Measurements from ENCODE around the gene LRRC59. TPM values are rescaled to one million over a fixed set of nuclear protein-coding genes. Genes with fewer than 3 reads are reported as not detected.

The LRRC59 gene
- total and polyA plus RNA-seq, 2 of the 13 experiments (the other 11 are each of a cell fraction or from before 2014, with no cell fraction given): 87.3 to 222 TPM

DNA sequence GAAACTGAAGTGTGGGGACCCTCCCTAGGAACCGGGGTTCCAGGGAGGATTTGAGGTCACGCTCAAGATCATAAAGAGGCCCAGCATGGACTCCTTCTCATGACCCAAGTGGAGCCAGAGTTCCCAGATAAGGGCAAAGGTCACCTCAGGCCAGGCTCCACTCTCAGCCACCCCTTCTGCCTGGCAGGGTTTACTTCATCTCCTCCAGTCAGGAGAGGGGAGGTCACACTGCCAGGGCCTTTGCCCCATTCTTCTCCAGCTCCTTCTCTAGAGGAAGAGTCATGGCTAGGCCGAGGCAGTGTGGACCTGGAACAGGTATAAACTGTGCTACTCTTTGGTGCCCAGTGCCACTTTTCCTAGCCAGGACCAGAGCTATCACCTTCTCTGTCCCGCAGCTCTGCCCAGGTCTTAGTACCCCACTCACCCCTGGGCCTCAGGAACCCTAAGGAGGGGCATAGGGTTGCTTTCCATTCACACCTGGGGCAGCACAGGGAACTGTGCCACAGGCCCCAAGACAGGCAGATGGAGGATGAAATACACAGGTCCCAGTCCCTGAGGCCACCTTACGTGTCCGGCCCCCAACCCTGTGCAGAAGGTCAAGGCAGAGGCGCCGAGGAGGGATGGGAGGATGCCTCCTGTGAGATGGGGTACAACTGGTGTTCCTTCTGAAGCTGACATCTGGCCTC, 27.8 kb upstream of the LRRC59 start (continued):
- no peak for TF ChIP-seq ZNF543 (CRISPR knock-in tag; IDR thresholded peaks at IDR 0.05)
- no peak for TF ChIP-seq ASH2L (IDR thresholded peaks at IDR 0.05; ENCODE audit: insufficient read length, low read depth, low read length)
- TF ChIP-seq ZNF660 (CRISPR knock-in tag; IDR thresholded peaks at IDR 0.05; ENCODE audit: borderline replicate concordance, low read depth): no peak
- TF ChIP-seq HNF4A (CRISPR knock-in tag; IDR thresholded peaks at IDR 0.05): peak; percentile 38; the same call in 1 of the 2 replicates
- TF ChIP-seq ISL2 (CRISPR knock-in tag; IDR thresholded peaks at IDR 0.05): peak; percentile 42; the same call in 1 of the 2 replicates
- TF ChIP-seq HHEX (CRISPR knock-in tag; IDR thresholded peaks at IDR 0.05): no peak
- TF ChIP-seq ZNF816 (CRISPR knock-in tag; IDR thresholded peaks at IDR 0.05; ENCODE audit: borderline replicate concordance): no peak
- TF ChIP-seq, protein P1, sequence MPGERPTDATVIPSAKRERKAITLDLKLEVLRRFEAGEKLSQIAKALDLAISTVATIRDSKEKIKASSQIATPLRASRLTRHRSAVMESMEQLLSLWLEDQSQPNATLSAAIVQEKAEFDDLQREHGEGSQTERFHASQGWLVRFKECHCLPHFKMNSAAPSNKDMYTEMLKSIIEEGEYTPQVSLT (CRISPR knock-in tag; IDR thresholded peaks at IDR 0.05; ENCODE audit: borderline replicate concordance, low read depth): no peak
- TF ChIP-seq MAFG (CRISPR knock-in tag; IDR thresholded peaks at IDR 0.05): no peak
- no peak for TF ChIP-seq ZNF317 (CRISPR knock-in tag; IDR thresholded peaks at IDR 0.05)
- no peak for TF ChIP-seq EZH2 (conservative IDR thresholded peaks at IDR 0.05; ENCODE audit: low read depth, low read length)
- peak; percentile 24; the same call in 1 of the 2 replicates for TF ChIP-seq ZNF350 (CRISPR knock-in tag; IDR thresholded peaks at IDR 0.05; ENCODE audit: borderline replicate concordance, low read depth)
- TF ChIP-seq ZUFSP (CRISPR knock-in tag; IDR thresholded peaks at IDR 0.05; ENCODE audit: borderline replicate concordance): no peak
- TF ChIP-seq ELF4 (CRISPR knock-in tag; IDR thresholded peaks at IDR 0.05; ENCODE audit: borderline replicate concordance): no peak
- no peak for TF ChIP-seq IKZF4 (CRISPR knock-in tag; IDR thresholded peaks at IDR 0.05; ENCODE audit: borderline replicate concordance, low read depth, not compliant biosample characterization)
- peak; percentile 9 for TF ChIP-seq TAF15 (IDR thresholded peaks at IDR 0.05; ENCODE audit: low read depth, low read length, poor library complexity, severe bottlenecking)
- no peak for TF ChIP-seq ZNF747 (CRISPR knock-in tag; IDR thresholded peaks at IDR 0.05; ENCODE audit: borderline replicate concordance)
- no peak for TF ChIP-seq MED13 (CRISPR knock-in tag; IDR thresholded peaks at IDR 0.05)
- no peak for TF ChIP-seq DNMT1 (CRISPR knock-in tag; IDR thresholded peaks at IDR 0.05)
- no peak for TF ChIP-seq ZNF281 (CRISPR knock-in tag; IDR thresholded peaks at IDR 0.05; ENCODE audit: borderline replicate concordance)
- TF ChIP-seq CBX1 (IDR thresholded peaks at IDR 0.05; ENCODE audit: low read depth): peak; percentile 2
- TF ChIP-seq, protein P2, sequence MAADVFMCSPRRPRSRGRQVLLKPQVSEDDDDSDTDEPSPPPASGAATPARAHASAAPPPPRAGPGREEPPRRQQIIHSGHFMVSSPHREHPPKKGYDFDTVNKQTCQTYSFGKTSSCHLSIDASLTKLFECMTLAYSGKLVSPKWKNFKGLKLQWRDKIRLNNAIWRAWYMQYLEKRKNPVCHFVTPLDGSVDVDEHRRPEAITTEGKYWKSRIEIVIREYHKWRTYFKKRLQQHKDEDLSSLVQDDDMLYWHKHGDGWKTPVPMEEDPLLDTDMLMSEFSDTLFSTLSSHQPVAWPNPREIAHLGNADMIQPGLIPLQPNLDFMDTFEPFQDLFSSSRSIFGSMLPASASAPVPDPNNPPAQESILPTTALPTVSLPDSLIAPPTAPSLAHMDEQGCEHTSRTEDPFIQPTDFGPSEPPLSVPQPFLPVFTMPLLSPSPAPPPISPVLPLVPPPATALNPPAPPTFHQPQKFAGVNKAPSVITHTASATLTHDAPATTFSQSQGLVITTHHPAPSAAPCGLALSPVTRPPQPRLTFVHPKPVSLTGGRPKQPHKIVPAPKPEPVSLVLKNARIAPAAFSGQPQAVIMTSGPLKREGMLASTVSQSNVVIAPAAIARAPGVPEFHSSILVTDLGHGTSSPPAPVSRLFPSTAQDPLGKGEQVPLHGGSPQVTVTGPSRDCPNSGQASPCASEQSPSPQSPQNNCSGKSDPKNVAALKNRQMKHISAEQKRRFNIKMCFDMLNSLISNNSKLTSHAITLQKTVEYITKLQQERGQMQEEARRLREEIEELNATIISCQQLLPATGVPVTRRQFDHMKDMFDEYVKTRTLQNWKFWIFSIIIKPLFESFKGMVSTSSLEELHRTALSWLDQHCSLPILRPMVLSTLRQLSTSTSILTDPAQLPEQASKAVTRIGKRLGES (CRISPR knock-in tag; IDR thresholded peaks at IDR 0.05; ENCODE audit: borderline replicate concordance): no peak

All from HepG2 (cell line).